DND-41 (cell line): ENCODE data around the gene UNK.

Experiments used
- ATAC-seq: fragments of 200-7000 bp; cut with Tn5 transposase; 3 replicates; pipeline ENCODE4 v1.9.1; 2021; ENCODE audit warnings: low read depth; ENCODE audit not compliant: insufficient read depth
- DNase-seq: peaks from one replicate; pipeline ENCODE4 v3.0.0-alpha.2; 2020
- H2AFZ ChIP-seq: 2 replicates; pipeline ENCODE4 v1.6.0; 2012; ENCODE audit warnings: low read depth, low read length
- H3K27ac ChIP-seq: 2 replicates; pipeline ENCODE4 v1.5.1; 2012; ENCODE audit warnings: low read length, inconsistent platforms
- H3K27me3 ChIP-seq: fragments of 200-600 bp; sonication (generic); 2 replicates; pipeline ENCODE4 v1.6.0; 2012; ENCODE audit warnings: low read length, mild to moderate bottlenecking, inconsistent platforms; ENCODE audit not compliant: insufficient read depth, poor library complexity
- H3K36me3 ChIP-seq: 2 replicates; pipeline ENCODE4 v1.5.1; 2012; ENCODE audit warnings: low read length, inconsistent platforms; ENCODE audit not compliant: insufficient read depth
- H3K4me1 ChIP-seq: 2 replicates; pipeline ENCODE4 v1.5.1; 2012; ENCODE audit warnings: mild to moderate bottlenecking, low read length; ENCODE audit not compliant: insufficient read depth
- H3K4me2 ChIP-seq: 2 replicates; pipeline ENCODE4 v1.6.0; 2012; ENCODE audit warnings: mild to moderate bottlenecking, moderate library complexity, low read length, inconsistent platforms; ENCODE audit not compliant: insufficient read depth
- H3K4me3 ChIP-seq, 2 experiments: fragments of 200-600 bp in 1 of 2; shearing (Covaris generic) in 1 of 2; 2 replicates each; pipeline ENCODE4 v1.5.1; 2012 to 2016; ENCODE audit warnings: inconsistent platforms in 2 of 2, low read length in 2 of 2, mild to moderate bottlenecking in 2 of 2, low read depth in 1 of 2, moderate library complexity in 1 of 2
- H3K79me2 ChIP-seq: 2 replicates; pipeline ENCODE4 v1.6.0; 2012; ENCODE audit warnings: low read length, inconsistent platforms; ENCODE audit not compliant: insufficient read depth
- H3K9ac ChIP-seq: 2 replicates; pipeline ENCODE4 v1.6.0; 2012; ENCODE audit warnings: low read depth, mild to moderate bottlenecking, inconsistent platforms, low read length, moderate library complexity
- H3K9me3 ChIP-seq: 2 replicates; pipeline ENCODE4 v1.5.1; 2012; ENCODE audit warnings: low read length, moderate library complexity, mild to moderate bottlenecking, inconsistent platforms; ENCODE audit not compliant: insufficient read depth, severe bottlenecking
- H4K20me1 ChIP-seq: 2 replicates; pipeline ENCODE4 v1.6.0; 2012; ENCODE audit warnings: low read length; ENCODE audit not compliant: insufficient read depth
- EZH2 ChIP-seq: IDR thresholded peaks from 3 replicates; pipeline ENCODE4 v1.6.1; 2012; ENCODE audit warnings: borderline replicate concordance, low read depth, mild to moderate bottlenecking, moderate library complexity, low read length, inconsistent platforms; ENCODE audit not compliant: severe bottlenecking
- TF ChIP-seq, protein P1 (sequence below): IDR thresholded peaks from 2 replicates; pipeline ENCODE4 v1.5.1; 2012; ENCODE audit warnings: borderline replicate concordance, low read length, moderate library complexity, mild to moderate bottlenecking; ENCODE audit not compliant: poor library complexity, severe bottlenecking; ENCODE audit errors: extremely low read depth

The UNK gene

DNA sequence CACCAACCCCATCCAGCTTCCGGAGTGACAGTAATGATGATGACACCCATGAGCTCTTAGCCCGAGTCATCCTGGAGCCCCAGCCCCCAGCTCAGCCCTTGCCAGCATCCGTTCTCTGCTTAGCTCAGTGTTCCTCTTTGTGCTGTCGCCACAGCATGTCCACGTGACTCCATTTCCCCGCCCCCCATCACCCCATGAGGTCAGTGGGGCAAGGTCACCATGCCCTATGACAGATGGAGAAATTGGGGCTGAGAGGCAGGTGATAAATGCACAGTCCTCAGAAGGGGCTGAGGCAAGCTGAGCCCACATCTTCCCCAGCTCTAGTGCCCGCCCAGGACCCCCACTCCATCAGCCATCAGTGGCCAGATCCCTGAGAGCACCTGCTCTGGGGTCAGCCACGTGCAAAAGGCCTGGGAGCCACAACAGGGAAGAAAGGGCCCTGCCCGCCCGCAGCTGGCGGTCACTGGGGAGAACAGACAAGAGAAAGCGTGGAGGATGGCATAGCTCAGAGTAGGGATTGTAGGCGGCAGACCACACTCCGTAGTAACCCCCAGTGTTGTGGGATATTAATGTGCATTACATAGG lies 46.3 kb upstream of the UNK start:
- no peak for TF ChIP-seq EZH2
- TF ChIP-seq, protein P1, sequence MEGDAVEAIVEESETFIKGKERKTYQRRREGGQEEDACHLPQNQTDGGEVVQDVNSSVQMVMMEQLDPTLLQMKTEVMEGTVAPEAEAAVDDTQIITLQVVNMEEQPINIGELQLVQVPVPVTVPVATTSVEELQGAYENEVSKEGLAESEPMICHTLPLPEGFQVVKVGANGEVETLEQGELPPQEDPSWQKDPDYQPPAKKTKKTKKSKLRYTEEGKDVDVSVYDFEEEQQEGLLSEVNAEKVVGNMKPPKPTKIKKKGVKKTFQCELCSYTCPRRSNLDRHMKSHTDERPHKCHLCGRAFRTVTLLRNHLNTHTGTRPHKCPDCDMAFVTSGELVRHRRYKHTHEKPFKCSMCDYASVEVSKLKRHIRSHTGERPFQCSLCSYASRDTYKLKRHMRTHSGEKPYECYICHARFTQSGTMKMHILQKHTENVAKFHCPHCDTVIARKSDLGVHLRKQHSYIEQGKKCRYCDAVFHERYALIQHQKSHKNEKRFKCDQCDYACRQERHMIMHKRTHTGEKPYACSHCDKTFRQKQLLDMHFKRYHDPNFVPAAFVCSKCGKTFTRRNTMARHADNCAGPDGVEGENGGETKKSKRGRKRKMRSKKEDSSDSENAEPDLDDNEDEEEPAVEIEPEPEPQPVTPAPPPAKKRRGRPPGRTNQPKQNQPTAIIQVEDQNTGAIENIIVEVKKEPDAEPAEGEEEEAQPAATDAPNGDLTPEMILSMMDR: no peak
- H3K9me3 ChIP-seq: no peaks in the 10 kb centered on the region
- DNase-seq (no peak), ATAC-seq (no peak)
- H3K36me3 ChIP-seq: no peaks in the 10 kb centered on the region
- no peak overlapping the region for H3K4me2 ChIP-seq
- H3K27me3 ChIP-seq: no peaks in the 10 kb centered on the region
- no peak overlapping the region for H3K9ac ChIP-seq
- no peak overlapping the region for H2AFZ ChIP-seq
- H3K4me3 ChIP-seq: no peak overlapping the region
- 0 out of 2 replicates have a peak, but pooled peaks cover 4% of the 10 kb centered on the region for H4K20me1 ChIP-seq
- H3K79me2 ChIP-seq: no peaks in the 10 kb centered on the region
- H3K4me1 ChIP-seq: peaks cover 5% of the 10 kb centered on the region; the same call in 1 of the 2 replicates
- H3K27ac ChIP-seq: no peak overlapping the region

DNA sequence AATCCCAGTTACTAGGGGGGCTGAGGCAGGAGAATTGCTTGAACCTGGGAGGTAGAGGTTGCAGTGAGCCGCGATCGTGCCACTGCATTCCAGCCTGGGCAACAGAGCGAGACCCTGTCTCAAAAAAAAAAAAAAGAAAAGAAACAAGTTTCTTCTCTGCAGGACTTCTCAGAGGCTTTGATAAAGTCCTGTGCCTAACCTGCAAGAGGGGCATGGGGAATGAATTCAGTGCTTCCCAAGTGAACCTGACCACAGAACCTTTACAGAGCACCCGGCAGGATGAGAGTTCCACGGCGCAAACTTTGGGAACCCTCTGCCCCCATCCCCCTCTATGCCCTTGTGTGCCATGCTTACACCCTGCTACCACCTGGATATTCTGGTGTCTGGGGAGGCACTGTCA lies 45.4 kb upstream of the UNK start:
- Histone ChIP-seq H3K9ac (no peak overlapping the region), H3K4me2 (no peak overlapping the region), H3K27ac (no peak overlapping the region), H3K27me3 (no peaks in the 10 kb centered on the region), H3K4me3 (no peak overlapping the region), H3K36me3 (no peaks in the 10 kb centered on the region), H3K4me1 (peaks cover 5% of the 10 kb centered on the region; the same call in 1 of the 2 replicates), H4K20me1 (0 out of 2 replicates have a peak, but pooled peaks cover 4% of the 10 kb centered on the region), H3K9me3 (no peaks in the 10 kb centered on the region), H3K79me2 (no peaks in the 10 kb centered on the region), H2AFZ (no peak overlapping the region)
- no peak for TF ChIP-seq EZH2
- DNase-seq (no peak), ATAC-seq (no peak)

DNA sequence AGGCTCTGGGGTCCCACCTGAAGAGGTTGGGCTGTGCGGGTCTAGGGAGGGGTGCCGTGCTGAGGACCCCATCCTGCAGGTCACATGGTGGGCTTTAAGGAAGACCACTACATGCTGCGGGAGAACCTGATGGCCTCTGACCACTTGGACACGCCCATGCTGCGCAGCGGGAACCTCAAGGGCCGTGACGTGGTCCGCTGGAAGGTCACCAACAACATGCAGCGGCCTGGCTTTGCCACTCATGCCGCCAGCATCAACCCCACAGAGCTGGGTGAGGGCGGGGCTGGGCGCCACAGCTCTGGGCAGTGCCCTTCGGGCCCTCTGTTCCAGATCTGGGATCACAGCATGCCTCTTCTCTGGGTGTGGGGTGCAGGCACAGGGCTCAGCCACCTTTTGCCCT lies 44.8 kb upstream of the UNK start:
- Histone ChIP-seq H3K36me3 (no peaks in the 10 kb centered on the region), H2AFZ (no peak overlapping the region), H4K20me1 (0 out of 2 replicates have a peak, but pooled peaks cover 4% of the 10 kb centered on the region), H3K27ac (no peak overlapping the region), H3K79me2 (no peaks in the 10 kb centered on the region), H3K27me3 (no peaks in the 10 kb centered on the region), H3K9ac (no peak overlapping the region), H3K4me2 (no peak overlapping the region), H3K4me1 (0 out of 2 replicates have a peak, but pooled peaks cover 1% of the 10 kb centered on the region), H3K9me3 (no peaks in the 10 kb centered on the region), H3K4me3 (no peak overlapping the region)
- DNase-seq (no peak), ATAC-seq (no peak)
- TF ChIP-seq, protein P1: no peak
- TF ChIP-seq EZH2: no peak

DNA sequence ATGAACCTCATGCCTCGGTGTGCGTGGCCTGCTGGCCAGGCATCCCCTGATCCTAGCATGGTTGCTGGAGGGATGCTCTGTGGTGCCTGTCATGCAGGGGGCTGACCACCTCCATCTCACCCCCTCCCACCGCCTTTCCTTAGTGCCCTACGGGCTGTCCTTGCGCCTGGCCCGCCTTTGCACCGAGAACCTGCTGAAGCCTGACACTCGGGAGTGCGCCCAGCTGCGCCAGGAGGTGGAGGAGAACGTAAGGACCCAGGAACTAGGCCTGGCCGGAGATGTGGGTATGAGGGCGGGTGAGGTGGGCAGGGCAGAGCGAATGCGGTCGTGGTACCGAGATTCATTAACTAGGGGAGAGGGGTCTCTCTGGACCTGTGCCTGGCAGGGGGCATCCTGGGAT lies 44.4 kb upstream of the UNK start:
- no peaks in the 10 kb centered on the region for H3K79me2 ChIP-seq
- H4K20me1 ChIP-seq: 0 out of 2 replicates have a peak, but pooled peaks cover 4% of the 10 kb centered on the region
- no peaks in the 10 kb centered on the region for H3K9me3 ChIP-seq
- TF ChIP-seq, protein P1: no peak
- no peak for TF ChIP-seq EZH2
- no peaks in the 10 kb centered on the region for H3K4me1 ChIP-seq
- no peak overlapping the region for H3K27ac ChIP-seq
- DNase-seq (no peak), ATAC-seq (no peak)
- no peaks in the 10 kb centered on the region for H3K36me3 ChIP-seq
- no peak overlapping the region for H3K4me2 ChIP-seq
- no peak overlapping the region for H2AFZ ChIP-seq
- no peaks in the 10 kb centered on the region for H3K27me3 ChIP-seq
- H3K4me3 ChIP-seq: no peak overlapping the region
- no peak overlapping the region for H3K9ac ChIP-seq
